Measurements from ENCODE around the gene TMEM18.

TMEM18 gene

DNA sequence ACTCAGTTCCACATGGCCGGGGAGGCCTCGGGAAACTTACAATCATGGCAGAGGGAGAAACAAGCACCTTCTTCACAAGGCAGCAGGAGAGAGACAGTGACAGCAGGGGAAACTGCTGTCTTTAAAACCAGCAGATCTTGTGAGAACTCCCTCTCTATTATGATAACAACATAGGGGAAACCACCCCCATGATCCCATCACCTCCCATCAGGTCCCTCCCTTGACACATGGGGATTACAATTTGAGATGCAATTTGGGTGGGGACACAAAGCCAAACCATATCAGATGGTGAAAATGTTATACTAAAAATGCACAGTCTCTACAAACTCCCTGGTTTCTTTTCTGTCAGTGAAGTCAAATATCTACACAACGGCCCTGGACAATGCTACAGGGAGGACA lies 9.2 kb downstream of the TMEM18 start:
- no peak for DNase-seq
- peaks cover 3% of the 10 kb centered on the region; the same call in 1 of the 2 replicates for H3K36me3 ChIP-seq
- H3K4me1 ChIP-seq: no peaks in the 10 kb centered on the region

DNA sequence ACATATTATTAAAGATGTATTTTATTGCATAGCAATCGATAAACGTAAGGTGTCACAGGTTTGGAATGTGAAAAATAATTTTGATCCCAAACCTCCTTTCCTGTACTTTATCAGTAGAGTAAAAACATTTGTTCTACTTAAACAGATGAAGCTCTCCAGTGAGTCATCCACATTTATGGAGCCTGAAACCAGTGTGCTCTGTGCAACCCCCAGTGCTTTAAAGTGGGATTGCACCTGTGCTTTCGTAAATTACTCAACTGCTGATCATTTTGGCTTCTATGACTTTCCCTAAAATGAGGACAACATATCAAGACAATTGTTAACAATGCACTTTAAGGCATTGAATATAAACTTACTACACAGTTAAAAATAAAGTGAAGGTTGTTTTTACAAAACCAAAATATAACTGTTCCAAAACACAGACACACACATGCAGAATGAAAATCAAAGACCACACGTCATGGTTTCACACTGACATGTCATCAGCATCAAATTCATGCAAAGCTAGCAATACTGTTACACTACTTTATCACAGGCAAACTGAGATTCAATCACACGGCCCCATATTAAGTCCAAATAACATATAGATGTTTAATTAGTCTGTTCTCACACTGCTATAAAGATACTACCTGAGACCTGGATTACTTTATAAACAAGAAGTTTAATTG lies 9.7 kb downstream of the TMEM18 start:
- no peak for DNase-seq
- H3K4me3 ChIP-seq (ENCODE audit: low read depth, low read length): no peak overlapping the region
- H3K36me3 ChIP-seq: peaks cover 3% of the 10 kb centered on the region; the same call in 1 of the 2 replicates
- no peaks in the 10 kb centered on the region for H3K4me1 ChIP-seq
- TF ChIP-seq, protein P1, sequence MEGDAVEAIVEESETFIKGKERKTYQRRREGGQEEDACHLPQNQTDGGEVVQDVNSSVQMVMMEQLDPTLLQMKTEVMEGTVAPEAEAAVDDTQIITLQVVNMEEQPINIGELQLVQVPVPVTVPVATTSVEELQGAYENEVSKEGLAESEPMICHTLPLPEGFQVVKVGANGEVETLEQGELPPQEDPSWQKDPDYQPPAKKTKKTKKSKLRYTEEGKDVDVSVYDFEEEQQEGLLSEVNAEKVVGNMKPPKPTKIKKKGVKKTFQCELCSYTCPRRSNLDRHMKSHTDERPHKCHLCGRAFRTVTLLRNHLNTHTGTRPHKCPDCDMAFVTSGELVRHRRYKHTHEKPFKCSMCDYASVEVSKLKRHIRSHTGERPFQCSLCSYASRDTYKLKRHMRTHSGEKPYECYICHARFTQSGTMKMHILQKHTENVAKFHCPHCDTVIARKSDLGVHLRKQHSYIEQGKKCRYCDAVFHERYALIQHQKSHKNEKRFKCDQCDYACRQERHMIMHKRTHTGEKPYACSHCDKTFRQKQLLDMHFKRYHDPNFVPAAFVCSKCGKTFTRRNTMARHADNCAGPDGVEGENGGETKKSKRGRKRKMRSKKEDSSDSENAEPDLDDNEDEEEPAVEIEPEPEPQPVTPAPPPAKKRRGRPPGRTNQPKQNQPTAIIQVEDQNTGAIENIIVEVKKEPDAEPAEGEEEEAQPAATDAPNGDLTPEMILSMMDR (IDR thresholded peaks at IDR 0.05; ENCODE audit: low read depth, low read length): peak; percentile 57
- no peaks in the 10 kb centered on the region for H3K9me3 ChIP-seq
- H3K27me3 ChIP-seq: no peaks in the 10 kb centered on the region

More for the DNA sequence above, 9.2 kb downstream of the TMEM18 start:
- TF ChIP-seq, protein P1 (IDR thresholded peaks at IDR 0.05; ENCODE audit: low read depth, low read length): no peak
- Histone ChIP-seq H3K9me3 (no peaks in the 10 kb centered on the region), H3K27me3 (no peaks in the 10 kb centered on the region), H3K4me3 (ENCODE audit: low read depth, low read length) (no peak overlapping the region)

DNA sequence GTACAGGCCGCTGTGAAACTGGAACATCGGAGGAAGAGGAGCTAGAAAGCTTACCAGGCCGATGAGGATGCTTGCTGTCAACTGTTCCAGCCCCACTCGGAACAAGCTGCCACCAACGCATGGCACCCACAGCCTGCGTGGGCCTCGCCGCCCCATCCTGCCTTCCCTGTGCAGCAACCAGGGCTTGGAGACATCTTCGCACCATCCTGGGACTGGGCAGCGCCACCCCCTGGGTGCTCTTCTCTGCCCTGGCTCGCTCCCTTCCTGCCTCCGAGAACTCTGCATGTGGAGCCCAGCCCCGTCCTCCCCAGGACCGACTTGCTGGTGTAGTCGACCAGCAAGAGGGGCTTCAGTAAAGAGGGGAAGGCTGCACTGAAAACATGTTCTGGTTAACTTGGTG lies 10.8 kb downstream of the TMEM18 start:
- Histone ChIP-seq H3K4me3 (ENCODE audit: low read depth, low read length) (no peak overlapping the region), H3K36me3 (no peaks in the 10 kb centered on the region), H3K27me3 (no peaks in the 10 kb centered on the region), H3K9me3 (no peaks in the 10 kb centered on the region), H3K4me1 (no peaks in the 10 kb centered on the region)
- TF ChIP-seq, protein P1 (IDR thresholded peaks at IDR 0.05; ENCODE audit: low read depth, low read length): no peak
- DNase-seq: no peak

DNA sequence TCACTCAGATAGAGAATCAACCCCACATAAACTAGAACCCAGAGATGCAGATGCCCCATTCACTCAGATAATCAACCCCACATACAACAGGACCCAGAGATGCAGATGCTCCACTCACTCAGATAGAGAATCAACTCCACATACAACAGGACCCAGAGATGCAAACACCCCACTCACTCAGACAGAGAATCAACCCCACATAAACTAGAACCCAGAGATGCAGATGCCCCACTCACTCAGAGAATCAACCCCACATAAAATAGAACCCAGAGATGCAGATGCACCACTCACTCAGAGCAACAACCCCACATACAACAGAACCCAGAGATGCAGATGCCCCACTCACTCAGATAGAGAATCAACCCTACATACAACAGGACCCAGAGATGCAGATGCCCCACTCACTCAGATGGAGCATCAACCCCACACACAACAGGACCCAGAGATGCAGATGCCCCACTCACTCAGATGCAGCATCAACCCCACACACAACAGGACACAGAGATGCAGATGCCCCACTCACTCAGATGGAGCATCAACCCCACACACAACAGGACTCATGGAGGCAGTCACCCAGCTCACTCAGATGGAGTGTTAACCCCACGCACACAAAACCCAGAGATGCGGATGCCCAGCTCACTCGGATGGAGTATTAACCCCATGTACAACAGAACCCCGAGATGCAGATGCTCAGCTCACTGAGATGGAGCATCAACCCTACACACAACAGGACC lies 11.7 kb downstream of the TMEM18 start:
- Histone ChIP-seq H3K9me3 (no peaks in the 10 kb centered on the region), H3K4me3 (ENCODE audit: low read depth, low read length) (no peak overlapping the region), H3K4me1 (no peaks in the 10 kb centered on the region), H3K36me3 (no peaks in the 10 kb centered on the region), H3K27me3 (no peaks in the 10 kb centered on the region)
- DNase-seq: no peak
- TF ChIP-seq, protein P1 (IDR thresholded peaks at IDR 0.05; ENCODE audit: low read depth, low read length): no peak

DNA sequence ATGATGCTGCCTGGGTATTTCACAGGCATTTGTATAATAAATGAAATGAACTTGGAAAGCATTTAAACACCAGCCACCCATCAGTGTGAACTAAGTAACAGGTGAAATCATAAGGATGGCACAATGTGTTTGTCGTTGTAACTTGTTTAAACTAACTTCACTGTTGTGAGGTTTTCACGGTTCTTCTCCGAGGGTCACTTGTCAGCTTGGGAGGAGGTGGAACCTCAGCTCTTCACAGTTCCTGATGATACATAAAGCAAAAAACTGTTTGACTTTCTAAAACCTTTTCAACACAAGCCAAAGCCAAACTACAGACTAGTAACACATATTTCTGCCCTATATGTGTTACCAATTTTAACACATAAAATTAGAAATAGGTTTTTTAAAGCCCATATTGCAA lies 13.1 kb downstream of the TMEM18 start:
- H3K36me3 ChIP-seq: no peaks in the 10 kb centered on the region
- TF ChIP-seq, protein P1 (IDR thresholded peaks at IDR 0.05; ENCODE audit: low read depth, low read length): no peak
- H3K4me3 ChIP-seq (ENCODE audit: low read depth, low read length): no peak overlapping the region
- H3K4me1 ChIP-seq: no peaks in the 10 kb centered on the region
- H3K9me3 ChIP-seq: no peaks in the 10 kb centered on the region
- H3K27me3 ChIP-seq: no peaks in the 10 kb centered on the region
- no peak for DNase-seq

DNA sequence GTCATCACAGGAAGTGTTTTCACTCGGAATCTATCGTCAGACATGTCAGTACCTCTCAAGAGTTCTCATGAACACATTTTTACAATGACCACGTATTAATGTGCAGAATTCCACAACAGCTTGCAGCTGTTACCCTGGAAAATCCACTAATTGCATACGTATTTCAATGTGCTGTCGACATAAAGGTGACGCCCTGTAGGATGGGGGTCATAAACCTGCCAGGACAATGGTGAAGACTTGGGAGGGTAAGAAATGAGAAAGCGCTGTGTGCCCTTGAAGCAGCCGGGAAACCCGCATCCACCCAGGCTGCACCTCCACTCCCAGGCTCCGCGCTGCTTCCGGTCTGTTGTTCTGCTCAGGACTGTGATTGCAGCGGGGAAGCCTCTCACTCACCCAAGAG lies 14.0 kb downstream of the TMEM18 start:
- H3K9me3 ChIP-seq: no peaks in the 10 kb centered on the region
- no peak overlapping the region for H3K4me3 ChIP-seq (ENCODE audit: low read depth, low read length)
- H3K36me3 ChIP-seq: no peaks in the 10 kb centered on the region
- DNase-seq: no peak
- H3K27me3 ChIP-seq: no peaks in the 10 kb centered on the region
- H3K4me1 ChIP-seq: no peaks in the 10 kb centered on the region
- TF ChIP-seq, protein P1 (IDR thresholded peaks at IDR 0.05; ENCODE audit: low read depth, low read length): no peak
